Sigmoid colon (tissue), 3 donors: Measurements from ENCODE around the gene SSTR1.

Source experiments
- CTCF ChIP-seq, 4 experiments: fragments of 450-650 bp in 3 of 4; fragments of 200-600 bp in 1 of 4; IDR thresholded peaks; one replicate each; pipeline ENCODE4 v1.5.1; 2016 to 2019; ENCODE audit warnings: antibody characterized with exemption in 4 of 4, mild to moderate bottlenecking in 3 of 4, moderate library complexity in 2 of 4
- POLR2A ChIP-seq, 2 donors: fragments of 450-650 bp; IDR thresholded peaks; one replicate each; pipeline ENCODE4 v1.6.1; 2016; ENCODE audit warnings: antibody characterized with exemption in 2 of 2, mild to moderate bottlenecking in 2 of 2, moderate library complexity in 2 of 2

DNA sequence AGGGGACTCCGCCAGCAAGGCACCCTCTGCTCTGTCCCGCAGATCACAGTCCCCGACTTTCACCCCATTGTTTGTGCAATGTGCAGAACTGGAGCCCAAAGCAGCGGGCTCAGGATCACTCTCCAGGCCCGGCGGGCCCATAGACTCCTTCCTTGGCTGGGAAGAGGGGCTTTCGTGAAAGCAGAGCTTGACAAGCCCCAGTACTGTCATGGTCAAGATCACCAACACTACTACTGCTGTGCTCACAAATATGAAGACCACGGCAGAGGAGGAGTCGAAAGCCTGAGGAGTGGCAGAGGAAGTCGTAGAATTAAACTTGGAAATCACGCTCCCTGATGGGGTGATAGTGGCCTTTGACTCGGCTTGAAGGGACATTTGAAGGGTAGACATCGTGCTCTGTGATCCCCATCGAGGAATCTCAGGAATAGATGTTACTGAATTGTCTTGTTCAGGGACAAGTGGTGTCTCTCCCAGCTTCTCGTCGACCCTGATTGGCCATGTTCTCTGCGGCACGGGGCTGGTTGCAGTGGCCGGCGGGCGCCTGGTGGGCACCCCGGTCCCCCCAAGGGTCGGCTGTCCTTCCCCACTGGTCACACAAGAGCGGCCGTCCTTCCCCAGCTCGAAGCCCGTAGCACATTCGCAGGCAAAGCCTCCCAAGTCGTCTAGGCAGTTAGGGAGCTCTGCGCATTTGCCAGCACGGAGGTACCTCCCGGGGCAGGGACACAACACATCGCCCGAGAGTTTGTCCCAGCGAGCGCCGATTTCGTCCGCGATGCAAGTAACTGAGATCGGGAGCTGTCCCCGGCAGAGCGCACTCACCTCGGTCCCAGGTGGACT is 47.1 kb downstream of the SSTR1 start:
- TF ChIP-seq CTCF (IDR thresholded peaks at IDR 0.05): no peak
- no peak for TF ChIP-seq POLR2A (IDR thresholded peaks at IDR 0.05)
